NCI-H187 (cell line): ENCODE results near the gene VPS37D.
"Not testable (repeated sequence)": the region's sequence is repeated elsewhere in the genome, so short reads cannot be mapped to it uniquely, and the experiment has no call there.

Experiments
- DNase-seq, 2 experiments: peaks; one replicate each; lab custom pipeline; 2025; lab: John Stamatoyannopoulos, UW

Gene VPS37D

DNA sequence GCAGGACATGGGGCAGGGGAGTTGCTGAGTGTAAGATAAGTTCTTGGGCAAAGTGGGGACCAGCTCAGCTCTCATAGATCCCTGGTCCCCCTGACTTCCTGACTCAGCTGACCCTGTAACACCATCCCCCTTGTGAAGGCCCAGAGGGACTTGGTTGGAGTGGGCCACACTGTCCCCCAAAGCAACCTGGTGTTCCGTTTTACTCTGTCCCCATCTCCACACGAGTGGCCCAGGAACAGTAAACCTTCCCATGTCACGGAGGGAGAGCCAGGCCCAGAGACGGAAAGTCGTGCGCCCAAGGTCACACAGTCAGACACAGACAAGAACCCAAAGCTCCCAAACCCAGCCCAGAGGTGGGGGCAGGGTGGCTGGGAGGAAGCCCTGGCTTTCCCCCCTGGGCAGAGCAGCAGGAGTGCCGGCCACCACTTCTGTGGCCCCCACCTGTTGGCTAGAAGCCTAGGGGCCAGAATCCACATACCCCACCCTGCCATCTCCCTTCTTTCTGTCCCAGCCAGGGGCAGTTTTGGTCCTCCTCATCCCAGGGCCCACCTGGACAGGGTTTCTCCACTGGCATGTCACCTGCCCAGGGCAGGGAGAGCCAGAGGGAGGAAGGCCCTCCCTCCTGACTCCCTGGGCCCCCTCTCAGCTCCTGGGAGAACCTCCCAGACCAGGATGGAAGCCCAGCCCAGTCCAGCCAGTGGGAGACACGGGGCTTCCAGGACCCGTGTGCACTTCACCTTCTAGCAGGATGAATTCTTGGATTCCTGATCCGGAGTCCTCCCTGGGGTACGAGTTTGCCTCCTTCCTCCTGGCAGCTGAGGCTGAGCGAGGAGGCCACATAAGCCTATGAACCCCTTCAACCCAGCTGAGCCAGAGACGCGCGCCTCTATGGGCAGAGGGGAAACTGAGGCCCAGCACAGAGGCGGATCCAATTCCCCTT, 20.6 kb upstream of the VPS37D start:
- no peak for DNase-seq

DNA sequence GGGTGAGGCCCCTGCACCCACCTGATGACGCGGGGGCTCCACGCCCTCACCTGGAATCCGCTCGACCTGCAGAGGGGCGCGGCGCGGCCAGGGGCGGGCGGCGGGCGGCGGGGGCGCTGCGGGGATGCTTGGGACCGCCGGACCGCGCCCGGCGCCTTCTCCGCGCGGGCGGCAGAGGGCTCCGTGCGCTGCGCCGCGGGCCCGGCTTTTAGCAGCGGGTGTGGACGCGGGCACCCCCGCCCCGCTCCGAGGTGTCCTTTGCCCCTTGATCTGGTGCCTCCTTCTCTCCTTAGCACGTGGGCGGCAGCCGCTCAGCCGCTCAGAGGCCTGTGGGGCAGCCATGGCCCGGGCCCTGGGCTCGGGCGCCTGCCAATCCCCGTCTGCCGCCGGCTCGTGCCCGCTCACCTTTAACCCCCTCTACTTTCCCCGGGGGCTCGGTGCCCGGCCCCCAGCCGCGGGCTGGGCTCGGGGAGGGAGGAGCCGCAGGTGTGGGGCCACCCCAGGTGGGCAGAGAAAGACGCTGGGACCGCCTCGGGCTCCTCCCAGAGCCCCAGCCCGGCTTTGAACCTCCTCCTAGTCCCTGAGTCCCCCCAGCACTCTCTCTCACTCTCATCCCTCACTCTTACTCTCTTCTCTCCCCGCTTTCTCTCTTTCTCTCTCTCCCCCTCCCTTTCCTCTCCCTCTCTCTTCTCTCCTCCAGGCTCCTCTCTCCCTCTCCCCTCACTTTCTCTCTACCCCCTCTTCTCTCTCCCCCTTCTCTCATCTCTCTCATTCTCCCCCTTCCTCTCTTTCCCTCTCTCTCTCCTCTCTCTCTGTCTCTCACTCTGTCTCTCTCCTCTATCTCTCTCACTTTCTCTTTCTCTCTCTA, 19.7 kb upstream of the VPS37D start:
- DNase-seq = no peak

DNA sequence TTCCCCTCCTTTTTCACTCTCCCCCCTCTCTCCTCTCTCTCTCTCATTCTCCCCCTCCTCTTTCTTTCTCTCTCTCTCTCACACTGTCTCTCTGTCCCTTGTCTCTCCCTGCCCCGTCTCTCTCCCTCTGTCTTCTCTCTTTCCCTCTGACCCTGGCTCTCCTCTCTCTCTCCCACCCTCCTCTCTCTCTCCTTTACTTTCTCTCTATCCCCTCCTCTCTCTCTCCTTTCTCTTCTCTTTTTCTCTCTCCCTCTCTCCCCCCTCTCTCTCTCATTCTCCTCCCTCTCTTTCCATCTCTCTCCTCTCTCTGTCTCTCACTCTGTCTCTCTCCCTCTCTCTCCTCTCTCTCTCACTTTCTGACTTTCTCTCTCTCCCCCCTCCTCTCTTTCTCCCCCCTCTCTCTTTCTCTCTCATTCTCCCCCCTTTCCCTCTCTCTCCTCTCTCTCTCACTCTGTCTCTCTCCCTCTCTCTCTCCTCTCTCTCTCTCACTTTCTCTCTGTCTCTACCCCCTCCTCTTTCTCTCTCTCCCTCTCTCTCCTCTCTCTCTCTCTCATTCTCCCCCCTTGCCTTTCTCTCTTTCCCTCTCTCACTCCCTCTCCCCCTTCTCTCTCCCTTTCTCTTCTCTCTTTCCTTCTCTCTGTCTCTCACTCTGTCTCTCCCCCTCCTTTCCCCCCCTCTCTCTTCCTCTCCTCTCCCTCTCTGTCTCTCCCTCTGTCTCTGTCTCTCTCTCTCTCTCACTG, 18.9 kb upstream of the VPS37D start:
- no peak for DNase-seq

DNA sequence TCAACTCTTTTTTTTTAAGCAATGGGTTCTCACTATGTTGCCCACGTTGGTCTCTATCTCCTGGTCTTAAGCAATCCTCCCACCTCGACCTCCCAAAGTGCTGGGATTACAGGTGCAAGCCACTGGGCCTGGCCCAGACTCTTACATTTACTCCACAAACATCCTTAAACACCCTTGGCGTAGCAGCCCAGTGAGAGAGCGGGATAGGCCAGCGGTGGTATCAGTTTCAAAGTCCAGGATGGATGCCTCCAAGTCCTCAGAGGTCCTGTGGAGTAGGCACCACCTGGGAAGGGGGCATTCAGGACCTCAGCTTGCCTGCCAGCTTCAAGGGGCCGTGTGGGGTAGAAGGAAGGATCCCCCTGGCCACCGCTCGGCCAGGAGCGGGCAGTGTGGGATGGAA, 18.1 kb upstream of the VPS37D start:
- DNase-seq = no peak

DNA sequence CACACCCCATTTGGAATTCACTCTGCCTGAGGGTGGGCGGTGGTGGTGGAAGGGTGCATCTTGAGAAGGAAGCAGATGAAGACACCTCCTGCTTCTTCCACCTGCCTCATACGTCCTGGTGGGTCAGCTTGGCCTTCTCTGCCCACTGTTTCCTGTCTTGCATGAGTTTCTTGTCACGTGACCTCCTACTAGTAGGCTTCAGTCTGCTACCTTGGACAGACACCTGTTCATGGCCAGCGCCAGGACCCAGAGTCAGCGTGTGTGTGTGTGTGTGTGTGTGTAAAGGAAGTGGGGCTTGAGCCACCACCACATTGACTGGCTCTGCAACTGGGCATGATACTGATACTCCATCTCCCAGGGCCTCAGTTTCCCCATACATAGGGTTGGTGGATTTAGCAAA, 17.1 kb upstream of the VPS37D start:
- no peak for DNase-seq

DNA sequence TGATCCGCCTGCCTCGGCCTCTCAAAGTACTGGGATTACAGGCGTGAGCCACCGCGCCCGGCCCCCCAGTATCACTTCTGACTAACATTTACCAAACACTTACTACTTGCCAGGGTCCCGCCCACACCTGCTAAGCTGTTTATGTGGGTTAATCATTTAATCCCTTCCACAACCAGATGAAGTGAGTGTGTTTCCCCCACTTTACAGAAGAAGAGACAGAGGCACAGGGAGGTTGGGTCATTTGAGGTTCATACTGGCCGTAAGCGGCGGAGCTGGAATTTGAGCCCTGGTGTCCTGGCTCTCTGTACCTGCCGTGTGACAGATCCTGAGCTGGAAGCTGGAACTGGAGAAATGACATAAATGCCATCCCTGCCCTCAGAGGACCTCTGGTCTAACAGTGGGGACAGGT, 15.1 kb upstream of the VPS37D start:
- no peak for DNase-seq

DNA sequence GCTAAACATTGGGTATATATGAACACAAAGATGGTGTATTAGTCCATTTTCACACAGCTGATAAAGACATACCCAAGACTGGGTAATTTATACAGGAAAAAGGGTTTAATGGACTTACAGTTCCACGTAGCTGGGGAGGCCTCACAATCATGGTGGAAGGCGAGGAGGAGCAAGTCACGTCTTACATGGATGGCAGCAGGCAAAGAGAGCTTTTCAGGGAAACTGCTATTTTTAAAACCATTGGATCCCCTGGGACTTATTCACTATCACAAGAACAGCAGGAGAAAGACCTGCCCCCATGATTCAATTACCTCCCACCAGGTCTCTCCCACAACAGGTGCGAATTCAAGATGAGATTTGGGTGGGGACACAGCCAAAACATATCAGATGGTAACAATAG, 12.3 kb upstream of the VPS37D start:
- DNase-seq = not testable (repeated sequence)

DNA sequence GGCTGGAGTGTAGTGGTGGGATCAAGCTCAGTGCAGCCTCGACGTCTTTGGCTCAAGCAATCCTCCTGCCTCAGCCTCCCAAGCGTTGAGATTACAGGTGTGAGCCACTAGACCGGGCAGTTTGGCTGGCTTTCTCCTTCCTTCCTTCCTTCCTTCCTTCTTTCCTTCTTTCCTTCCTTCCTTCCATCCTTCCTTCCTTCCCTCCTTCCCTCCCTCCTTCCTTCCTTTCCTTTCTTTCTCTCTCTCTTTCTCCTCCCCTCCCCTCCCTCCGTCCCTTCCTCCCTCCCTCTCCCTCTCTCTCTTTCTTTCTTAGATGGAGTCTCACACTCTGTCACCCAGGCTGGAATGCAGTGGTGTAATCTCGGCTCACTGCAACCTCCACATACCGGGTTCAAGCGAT, 7.6 kb upstream of the VPS37D start:
- no peak for DNase-seq

DNA sequence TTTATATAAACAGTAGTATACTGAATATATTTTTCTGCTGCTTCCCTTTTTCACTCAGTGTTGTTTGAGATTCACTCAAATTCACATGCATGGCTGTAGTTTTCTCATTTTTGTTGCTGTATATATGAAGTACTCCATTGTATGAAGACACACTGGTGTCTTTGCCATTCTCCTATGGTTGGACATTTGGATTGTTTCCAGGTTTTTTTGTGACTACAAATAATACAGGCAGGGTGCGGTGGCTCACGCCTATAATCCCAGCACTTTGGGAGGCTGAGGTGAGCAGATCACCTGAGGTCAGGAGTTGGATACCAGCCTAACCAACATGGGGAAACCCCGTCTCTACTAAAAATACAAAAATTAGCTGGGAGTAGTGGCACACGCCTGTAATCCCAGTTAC, 7.0 kb upstream of the VPS37D start:
- not testable (repeated sequence) for DNase-seq

DNA sequence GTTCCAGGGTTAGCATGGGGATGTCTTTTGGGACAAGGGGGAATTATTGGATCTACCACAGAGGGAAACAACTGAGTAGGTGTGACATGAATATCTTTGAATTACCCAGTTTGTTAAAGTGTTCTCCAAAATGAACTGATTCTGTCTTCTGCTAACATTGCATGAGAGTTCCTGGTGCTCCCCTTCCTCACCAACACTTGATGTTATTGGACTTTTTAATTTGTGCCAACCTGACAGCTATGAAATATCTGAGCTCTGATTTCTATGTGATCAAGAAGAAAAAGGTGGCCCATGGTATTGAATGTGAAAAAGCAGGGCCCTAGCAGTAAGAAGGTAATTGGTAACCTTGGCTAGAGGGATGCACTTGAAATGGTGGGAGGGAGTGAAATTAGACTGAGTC, 4.6 kb upstream of the VPS37D start:
- DNase-seq = no peak

DNA sequence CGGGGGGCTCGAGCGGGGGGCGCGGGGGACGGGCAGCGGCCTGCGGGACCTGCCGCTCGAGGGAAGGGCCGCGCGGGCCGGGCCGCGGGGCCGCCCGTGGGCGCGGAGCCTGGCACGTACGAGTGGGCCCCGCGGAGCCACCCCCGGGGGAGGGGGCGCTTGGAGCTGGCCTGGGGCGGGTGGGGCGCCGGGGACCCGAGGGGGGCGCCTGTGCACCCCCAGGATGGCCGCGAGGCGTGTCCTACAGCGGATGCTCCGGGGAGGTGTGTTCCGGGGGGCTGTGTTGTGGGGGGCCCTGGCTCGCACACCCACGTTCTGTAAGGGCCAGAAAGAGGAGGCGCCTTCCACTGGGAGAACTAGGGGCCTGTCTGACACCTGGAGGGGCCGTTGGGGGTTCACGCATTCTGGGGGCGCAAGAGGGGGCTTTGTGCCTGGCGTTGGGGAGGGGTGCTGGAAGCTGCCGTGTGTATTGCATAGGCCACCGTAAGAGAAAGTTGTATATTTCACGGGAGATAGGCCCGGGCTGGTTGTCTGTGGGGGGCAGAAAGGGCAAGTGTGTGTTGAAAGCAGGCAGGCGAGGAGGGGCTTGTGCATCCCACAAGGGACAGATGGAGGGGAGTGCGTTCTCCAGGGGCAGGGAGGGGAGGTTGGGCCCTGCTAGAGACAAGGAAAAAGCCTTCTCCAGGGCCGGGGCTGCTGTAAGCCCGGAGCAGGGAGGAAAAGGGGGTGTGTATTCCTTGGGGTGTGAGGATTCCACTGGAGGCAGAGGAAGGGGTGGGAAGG, 663 bp downstream of the VPS37D start:
- no peak for DNase-seq

DNA sequence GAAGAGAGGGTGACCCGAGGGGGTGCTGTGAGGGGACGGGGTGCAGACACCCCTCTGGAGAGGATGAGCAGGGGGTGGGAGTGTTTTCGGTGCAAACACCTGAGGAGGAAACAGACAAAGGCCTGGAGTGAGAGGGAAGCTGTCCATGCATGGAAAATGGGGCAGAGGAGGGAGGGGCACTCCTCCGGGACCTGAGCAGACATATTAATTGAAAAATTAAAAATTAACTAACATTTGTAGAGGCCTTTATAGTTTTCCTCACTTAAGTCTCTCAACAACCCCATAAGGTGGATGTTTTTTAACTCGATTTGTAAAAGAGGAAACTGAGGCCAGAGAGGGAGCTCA, 1.2 kb downstream of the VPS37D start:
- DNase-seq = no peak

DNA sequence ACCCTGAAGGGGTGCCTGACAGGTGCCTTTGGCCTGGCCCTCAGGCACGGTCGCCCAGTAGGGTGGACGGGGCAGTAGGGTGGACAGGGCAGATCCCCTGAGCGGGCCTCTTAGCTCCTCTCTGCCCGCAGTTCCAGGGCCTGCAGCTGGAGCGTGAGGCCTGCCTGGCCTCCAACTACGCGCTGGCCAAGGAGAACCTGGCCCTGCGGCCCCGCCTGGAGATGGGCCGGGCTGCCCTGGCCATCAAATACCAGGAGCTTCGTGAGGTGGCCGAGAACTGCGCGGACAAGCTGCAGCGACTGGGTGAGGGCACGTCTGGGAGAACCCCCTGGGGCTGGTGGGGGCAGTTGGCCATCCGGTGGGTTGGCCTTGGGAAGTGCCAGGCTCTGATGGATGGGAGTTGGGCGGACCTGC, 1.7 kb downstream of the VPS37D start:
- DNase-seq = no peak

DNA sequence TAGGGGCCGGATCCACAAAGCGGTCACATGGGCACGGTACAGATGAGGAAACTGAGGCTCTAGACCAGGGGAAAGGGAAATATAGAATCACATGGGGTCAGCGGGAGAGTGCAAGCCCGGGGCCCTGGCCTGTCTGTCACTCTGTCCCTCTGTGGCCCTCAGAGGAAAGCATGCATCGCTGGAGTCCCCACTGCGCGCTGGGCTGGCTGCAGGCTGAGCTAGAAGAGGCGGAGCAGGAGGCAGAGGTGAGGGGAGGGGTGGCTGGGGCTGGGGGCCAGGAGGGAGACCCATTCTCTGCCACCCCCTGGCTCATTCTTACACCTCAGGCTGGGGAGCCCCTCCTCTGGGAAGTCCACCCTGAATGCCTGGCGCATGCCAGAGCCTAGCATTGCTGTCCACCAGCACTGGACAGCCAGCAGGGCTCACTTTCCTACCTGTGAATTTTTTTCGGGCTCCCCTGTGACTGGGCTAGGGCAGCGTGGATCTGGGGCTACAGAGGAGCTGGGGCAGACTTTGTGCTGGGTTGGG, 2.3 kb downstream of the VPS37D start:
- DNase-seq = no peak

DNA sequence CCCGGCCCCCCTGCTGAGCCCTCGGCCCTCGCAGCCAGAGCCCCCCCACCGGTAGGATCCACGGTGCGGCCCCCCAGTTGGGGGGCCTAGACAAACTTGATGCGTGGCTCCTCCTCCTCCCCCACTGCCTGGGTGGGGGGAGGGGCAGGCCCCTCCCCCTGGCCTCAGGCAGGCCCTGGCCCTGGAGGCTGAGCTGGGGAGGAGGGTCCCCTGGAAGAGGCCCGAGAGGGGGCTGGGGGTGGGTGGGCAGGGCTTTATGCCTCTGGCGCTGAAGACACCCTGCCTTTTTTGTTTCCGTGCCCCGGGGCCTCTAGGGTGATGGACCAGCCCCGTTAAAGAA, 3.7 kb downstream of the VPS37D start:
- no peak for DNase-seq

DNA sequence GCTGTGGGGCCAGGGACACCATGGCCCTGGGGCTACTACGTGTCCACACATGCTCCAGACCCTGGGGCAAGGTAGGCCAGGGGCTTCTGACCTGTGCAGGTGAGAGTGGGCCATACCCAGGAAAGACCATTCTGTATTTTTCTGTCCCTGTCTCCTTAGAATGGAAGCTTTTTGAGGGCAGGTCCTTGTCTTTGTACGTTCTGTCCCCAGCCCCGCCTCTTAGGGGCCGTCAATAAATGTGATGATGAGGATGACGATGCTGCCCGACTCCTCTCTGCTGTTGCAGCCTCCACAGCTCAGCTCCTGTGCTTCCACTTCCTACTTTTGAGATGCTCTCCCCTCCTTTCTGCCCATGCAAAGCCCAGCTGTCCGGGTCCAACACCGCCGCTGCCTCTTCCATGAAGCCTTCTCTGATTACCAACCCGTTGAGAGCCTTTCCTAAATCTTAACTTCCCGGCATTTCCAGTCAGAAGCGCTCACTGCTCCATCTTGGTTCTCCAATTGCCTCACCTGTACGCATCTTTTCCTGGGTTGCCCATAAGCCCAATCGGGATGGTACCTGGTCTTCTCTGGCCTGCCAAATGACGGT, 4.3 kb downstream of the VPS37D start:
- no peak for DNase-seq

DNA sequence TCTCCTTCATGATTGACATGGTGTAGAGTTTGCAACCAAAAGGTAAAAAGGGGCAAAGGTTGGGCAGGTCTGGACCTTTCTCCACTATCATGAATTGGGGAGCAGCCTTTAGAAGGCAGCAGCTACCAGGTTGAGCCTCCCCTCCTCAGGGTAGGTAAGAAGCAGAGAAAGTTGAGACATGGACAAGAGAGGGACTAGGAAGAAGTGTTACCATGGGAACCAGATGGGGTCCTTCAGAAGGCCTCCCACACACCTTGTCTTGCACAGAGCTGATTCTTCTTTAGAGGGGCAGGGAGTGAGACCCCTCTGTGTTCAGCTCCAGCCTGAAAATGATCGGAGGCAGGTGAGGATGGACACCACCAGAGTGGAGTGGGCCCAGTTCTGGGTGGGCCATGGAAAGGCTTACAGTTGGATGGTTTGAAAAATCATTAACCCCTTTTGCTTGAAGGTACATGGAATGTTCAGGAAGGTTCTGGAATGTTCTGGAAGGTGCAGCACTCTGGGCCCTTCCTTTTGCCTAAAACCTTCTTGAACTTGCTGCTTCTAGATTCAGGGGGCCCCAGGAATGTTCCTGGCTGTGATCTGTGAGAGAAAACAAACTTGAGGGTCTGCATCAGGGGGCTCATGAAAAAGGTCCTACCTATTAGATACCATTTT, 7.0 kb downstream of the VPS37D start:
- DNase-seq = no peak

DNA sequence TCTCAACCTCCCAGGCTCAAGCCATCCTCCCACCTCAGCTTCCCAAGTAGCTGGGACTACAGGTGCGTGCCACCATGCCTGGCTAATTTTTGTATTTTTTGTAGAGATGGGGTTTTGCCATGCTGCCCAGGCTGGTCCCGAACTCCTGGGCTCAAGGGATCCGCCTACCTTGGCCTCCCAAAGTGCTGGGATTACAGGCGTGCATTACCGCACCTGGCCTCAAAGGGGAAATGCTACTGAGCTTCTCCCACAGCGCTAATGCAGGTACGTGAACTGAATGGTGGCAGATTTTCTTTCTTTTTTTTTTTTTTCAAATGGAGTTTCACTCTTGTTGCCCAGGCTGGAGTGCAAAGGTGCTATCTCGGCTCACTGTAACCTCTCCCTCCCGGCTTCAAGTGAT, 8.4 kb downstream of the VPS37D start:
- DNase-seq = not testable (repeated sequence)

DNA sequence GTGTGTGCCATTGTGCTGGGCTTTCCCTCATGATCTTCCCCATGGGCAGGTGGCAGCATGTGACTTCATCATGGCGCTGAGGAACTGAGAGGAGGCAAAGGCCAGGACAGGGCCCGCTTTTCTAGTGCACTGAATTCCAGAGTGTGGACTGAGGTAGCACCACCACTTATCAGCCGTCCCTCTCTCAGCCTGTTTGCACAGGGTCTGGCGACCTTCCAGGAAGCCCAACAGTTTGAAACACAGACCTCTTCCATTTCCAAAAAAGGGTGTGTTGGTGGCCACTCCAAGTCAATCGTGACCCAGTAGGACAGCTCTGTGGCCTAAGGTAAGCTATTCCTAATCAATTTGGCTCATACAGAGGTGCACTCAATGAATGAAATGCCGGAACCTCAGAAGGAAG, 11.2 kb downstream of the VPS37D start:
- DNase-seq = no peak

DNA sequence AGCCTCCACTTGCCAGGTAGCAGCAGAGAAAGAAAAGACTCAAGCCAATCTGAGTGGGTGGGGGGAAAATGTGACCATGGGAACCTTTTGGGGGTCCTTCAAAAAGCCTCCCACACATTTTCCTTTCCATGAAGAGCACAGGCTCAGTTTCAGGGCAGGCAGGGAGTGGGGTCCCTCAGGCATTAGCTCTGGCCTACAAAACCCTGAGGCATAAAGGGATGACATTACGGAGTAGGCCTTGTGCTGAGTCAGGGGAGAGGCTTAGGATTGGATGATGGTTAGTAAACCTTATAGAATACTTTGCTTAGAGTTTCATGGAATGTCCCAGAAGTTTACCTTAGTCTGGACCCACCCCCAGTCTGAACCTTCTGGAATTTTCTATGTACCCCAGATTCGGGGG, 12.1 kb downstream of the VPS37D start:
- DNase-seq = no peak

DNA sequence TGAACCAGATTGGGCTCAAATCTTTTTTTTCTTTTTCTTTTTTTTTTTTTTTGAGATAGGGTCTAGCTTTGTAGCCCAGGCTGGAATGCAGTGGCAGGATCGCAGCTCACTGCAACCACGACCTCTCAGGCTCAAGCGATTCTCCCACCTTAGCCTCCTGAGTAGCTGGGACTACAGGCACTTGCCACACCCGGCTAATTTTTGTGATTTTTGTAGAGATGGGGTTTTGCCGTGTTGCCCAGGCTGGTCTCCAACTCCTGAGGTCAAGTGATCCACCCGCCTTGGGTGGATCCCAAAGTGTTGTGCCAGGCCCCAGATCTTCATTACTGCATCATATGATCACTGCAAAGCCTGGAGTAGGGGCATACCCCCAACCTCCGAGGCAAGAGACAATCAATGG, 12.9 kb downstream of the VPS37D start:
- no peak for DNase-seq
